Stimulated activated CD8-positive, alpha-beta memory T cell treated with anti-CD3 and anti-CD28 coated beads, Interleukin-2, amount 100 ng/mL, for 48 hours (primary cell): ENCODE measurements around the gene THAP6.
"Not testable (repeated sequence)": the region's sequence is repeated elsewhere in the genome, so short reads cannot be mapped to it uniquely, and the experiment has no call there.

Source experiments
- DNase-seq, 2 donors: peaks; one replicate each; pipeline ENCODE4 v3.0.0-alpha.2; 2020; ENCODE audit warnings: low read depth in 2 of 2

The THAP6 gene

GRCh38 chr4:75525910-75526309 lies 11.6 kb downstream of the THAP6 start:
- no peak for DNase-seq

- no peak for DNase-seq
Measured at GRCh38 chr4:75527482-75527881, 13.2 kb downstream of the THAP6 start.

DNA sequence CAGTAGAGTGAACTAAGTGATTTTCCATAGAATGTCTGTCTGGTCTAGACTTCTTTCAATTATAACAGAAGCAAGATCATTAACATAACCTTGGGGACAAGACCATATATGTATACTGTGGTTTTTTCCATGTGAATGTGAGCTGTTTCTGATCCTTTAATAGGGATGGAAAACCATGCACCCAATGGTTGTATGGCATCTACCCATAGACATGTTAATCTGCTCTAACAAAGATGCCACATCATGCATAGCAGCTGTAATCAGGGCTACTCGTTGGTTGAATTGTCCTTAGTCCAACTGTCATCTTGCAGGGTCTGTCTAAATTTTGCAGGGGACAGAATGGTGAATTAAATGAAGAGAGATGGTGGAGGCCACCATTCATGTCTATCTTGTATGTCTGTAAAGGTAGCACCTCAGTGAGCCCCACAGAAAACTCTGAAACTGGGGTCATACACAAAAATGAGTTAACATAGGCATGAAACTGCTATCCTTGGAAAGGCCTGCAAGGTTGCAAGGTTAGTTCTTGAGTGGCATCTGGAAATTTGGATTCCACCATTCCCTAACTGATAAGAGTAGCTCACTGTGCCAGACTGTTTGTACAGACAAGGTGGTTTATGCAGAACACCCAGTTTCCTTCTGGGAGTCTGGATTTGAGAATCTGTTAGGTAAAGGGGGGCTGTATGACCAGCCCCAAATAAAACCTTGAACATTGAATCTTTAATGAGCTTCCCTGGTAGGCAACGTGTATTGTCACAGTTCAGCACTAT lies 16.5 kb downstream of the THAP6 start:
- DNase-seq: no peak

- DNase-seq: not testable (repeated sequence)
Measured at GRCh38 chr4:75531536-75532143, 17.4 kb downstream of the THAP6 start.

DNA sequence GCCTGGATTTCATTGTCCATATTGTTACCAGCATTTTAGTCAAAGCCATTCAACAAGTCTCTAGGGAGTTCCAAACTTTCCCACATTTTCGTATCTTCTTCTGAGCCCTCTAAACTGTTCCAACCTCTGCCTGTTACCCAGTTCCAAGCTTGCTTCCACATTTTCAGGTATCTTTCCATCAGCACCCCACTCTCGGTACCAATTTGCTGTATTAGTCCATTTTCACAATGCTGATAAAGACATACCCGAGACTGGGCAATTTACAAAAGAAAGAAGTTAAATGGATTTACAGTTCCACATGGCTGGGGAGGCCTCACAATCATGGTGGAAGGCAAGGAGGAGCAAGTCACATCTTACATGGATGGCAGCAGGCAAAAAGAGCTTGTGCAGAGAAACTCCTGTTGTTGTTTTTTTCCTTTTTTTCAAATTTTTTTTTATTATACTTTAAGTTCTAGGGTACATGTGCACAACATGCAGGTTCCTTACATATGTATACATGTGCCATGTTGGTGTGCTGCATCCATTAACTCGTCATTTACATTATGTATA lies 19.1 kb downstream of the THAP6 start:
- DNase-seq: not testable (repeated sequence)

- not testable (repeated sequence) for DNase-seq
Measured at GRCh38 chr4:75533926-75534325, 19.7 kb downstream of the THAP6 start.

- not testable (repeated sequence) for DNase-seq
Measured at GRCh38 chr4:75537308-75537707, 23.0 kb downstream of the THAP6 start.

- DNase-seq: no peak
Measured at GRCh38 chr4:75542824-75543223, 28.6 kb downstream of the THAP6 start.

- DNase-seq: not testable (repeated sequence)
Measured at GRCh38 chr4:75544220-75544619, 29.9 kb downstream of the THAP6 start.

DNA sequence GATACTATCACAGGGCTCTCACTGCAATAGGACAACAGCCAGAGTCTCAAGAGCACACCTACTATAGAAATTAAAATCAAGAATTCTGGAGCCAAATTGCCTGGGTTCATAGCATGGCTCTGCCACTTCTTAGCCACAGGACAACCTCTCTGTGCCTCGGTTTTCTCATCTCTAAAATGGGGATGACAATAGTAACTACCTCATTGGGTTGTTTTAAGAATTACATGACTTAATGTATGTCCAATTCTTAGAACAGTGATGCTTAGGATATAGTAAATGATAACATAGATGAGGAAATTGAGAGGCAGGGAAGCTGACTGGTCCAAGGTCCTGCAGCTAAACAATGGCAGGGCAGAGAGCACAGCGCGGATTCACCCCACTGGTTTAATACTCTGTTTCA lies 30.6 kb downstream of the THAP6 start:
- no peak for DNase-seq

GRCh38 chr4:75545526-75545925 lies 31.3 kb downstream of the THAP6 start:
- DNase-seq: no peak

DNA sequence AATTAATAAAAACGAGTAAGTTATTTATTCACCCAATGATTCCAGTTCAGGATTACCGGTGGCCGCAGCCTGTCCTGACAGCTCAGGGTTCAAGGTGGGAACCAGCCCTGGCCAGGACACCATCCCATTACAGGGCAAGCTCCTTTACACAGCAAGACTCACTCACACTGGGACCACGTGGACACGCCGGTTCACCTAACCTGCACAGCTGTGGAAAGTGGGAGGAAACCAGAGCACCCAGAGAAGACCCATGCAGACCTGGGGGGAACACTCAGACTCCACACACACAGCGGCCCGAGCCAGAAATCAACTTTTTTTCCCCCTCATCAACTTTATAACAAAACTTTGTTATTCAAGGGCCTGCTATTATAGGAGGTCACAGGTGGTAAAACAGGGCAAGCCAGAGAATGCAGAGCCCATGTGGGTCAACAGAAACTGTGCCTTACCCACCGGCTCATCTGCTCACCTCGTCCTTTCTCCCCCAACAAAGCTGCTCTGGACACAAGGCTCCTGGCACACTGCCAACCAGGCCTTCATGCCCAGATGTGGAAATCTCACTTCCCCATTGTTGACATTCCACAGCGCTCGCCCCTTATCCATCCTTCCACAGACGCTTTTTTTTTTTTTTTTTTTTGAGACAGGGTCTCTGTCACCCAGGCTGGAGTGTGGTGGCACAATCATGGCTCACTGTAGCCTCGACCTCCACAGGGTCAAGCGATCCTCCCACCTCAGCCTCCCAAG lies 33.5 kb downstream of the THAP6 start:
- DNase-seq: no peak

- DNase-seq: no peak
Measured at GRCh38 chr4:75549019-75549418, 34.7 kb downstream of the THAP6 start.

DNA sequence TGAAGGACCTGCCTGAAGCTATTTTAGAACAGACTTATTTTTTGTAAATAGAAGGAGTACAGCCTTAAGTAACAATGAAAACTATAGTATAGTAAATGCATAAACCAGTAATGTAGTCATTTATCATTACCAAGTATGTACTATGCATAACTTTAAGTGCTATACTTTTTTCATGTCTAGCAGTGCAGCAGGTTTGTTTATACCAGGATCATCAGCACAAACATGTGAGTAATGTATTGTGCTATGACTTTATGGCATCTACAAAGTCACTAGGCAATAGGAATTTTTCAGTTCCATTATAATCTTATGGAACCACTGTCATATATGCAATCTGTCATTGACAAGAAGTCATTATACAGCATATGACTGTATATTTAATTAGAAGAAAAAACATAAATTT lies 38.2 kb downstream of the THAP6 start:
- no peak for DNase-seq

DNA sequence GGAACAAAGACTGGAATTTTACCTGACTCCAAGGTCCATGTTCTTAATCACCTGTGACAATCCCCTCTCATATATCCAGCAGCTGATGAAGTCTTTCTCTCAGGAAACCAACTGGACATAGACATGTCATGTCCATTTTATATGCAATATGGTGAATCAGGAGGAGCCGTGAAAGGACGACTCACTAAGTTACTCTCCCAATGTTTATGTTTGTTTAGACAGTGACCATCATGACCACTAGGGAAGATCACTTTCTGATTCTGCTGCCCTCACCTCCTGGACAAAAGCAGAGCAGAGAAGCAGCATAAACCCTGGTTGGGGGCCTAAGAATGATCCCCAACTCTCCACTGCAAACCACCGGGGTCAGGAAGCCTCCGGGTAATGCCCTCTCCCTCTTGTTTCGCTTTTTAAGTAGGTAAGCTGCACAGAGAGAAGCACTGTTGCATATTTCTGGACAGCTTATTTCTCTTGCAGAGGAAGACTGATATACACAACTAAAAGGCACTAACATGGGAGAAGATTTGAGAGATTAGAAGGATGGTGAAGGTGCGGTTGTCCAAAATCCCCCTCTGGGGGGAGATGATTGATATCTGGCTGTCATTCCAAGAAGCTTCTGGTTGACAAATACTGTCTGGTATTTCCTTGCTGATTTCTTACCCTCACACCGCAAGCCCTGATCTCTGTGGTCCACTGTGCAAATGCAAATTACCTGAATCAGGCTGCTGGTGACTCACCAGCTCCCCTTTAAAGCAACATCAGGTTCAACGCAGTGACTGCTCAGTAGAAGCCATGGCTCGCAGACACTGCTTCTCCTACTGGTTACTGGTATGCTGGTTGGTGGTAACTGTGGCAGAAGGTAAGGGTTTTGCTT lies 41.3 kb downstream of the THAP6 start, which contains the start of gene ODAPH:
Gene ODAPH (plus strand): TSS at position 773 of the 871 bp plus-strand sequence. CDS start 17 bp downstream, at position 790.
- peak in 1 of 2 donors; percentile 3 for DNase-seq

- no peak for DNase-seq
Measured at GRCh38 chr4:75557696-75558095, 43.4 kb downstream of the THAP6 start.

- DNase-seq: no peak
Measured at GRCh38 chr4:75561789-75562188, 47.5 kb downstream of the THAP6 start.

DNA sequence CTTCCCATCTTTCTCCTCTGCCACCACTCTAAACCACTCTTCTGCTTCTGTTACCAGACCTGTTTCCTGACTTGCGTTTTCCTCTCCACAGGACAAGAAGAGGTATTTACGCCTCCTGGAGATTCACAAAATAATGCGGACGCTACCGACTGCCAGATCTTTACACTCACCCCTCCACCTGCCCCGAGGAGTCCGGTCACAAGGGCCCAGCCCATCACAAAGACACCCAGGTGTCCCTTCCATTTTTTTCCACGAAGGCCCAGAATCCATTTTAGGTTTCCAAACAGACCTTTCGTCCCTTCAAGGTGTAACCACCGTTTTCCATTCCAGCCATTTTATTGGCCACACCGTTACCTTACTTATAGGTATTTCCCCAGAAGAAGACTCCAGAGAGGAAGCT lies 49.8 kb downstream of the THAP6 start:
- no peak for DNase-seq

DNA sequence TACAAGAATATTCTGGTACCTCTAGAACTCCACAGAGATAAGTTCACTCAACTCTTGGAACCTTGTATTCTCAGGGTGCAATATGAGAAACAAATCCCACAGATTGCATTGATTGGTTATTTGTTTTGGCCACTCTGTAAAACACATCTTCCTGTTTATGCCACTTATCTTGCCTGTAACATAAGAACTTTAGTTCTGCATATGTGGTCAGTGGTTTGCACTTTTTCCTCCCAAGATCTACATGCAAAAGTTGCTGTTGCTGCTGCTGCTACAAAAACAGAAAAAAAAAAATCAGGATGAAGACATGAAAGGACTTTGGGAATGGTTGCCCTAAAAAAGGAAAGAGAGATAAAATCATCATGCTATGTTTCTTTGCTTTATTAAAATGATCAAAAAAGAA lies 51.2 kb downstream of the THAP6 start:
- DNase-seq: no peak

DNA sequence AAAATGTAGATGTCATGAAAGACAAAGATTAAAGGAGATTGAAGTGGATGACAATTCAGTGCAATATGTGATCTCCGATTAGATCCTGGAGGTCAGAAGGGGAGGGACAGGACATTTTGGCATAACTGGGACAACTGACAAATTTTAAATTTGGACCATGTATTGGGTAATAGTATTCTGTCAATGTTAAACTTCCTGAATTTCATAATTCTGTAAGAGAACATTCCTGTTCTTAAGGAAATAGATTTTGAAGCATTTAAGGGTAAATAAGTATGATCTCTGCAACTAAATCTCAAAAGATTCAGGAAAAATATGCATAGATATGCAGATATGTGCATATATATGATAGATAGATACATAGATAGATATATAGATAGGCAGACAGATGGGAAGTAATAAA lies 52.6 kb downstream of the THAP6 start:
- DNase-seq: no peak

DNA sequence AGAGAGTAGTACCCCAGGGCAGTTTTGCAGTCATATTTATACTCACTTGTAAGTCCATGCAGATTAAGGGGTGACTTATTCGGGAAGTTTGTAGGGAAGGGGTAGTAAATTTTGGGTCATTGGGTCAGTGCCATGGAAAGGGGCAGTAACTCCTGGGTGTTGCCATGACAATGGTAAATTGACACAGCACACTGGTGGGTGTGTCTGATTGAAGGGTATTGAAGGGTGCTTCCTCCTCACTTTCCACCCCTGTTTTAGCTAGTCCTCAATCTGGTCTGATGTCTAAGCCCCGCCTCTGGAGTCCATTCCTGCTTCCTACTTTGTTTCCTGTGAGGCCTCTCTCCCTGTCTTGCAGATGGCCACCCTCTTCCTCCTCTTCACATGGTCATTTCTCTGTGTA lies 53.5 kb downstream of the THAP6 start:
- DNase-seq: no peak
